NT2/D1 (cell line): ENCODE data around the gene EIF2S1.

Source experiments
- DNase-seq: peaks from one replicate; pipeline ENCODE4 v3.0.0-alpha.2; 2011; ENCODE audit warnings: low read depth, low spot score
- H3K27me3 ChIP-seq: 2 replicates; pipeline ENCODE4 v1.6.0; 2011; ENCODE audit warnings: mild to moderate bottlenecking; ENCODE audit not compliant: insufficient read length, insufficient read depth
- H3K36me3 ChIP-seq: 2 replicates; pipeline ENCODE4 v1.6.1; 2011; ENCODE audit warnings: mild to moderate bottlenecking, low read length, mixed read lengths; ENCODE audit not compliant: insufficient read depth, insufficient read length
- H3K4me1 ChIP-seq: 2 replicates; pipeline ENCODE4 v1.5.1; 2011; ENCODE audit not compliant: insufficient read depth, insufficient read length
- H3K4me3 ChIP-seq: 2 replicates; pipeline ENCODE4 v1.5.1; 2011; ENCODE audit warnings: low read depth; ENCODE audit not compliant: insufficient read length
- H3K9ac ChIP-seq: 2 replicates; pipeline ENCODE4 v1.6.0; 2011; ENCODE audit warnings: low read depth; ENCODE audit not compliant: insufficient read length
- H3K9me3 ChIP-seq: 2 replicates; pipeline ENCODE4 v1.5.1; 2011; ENCODE audit warnings: mild to moderate bottlenecking, low read length; ENCODE audit not compliant: insufficient read depth
- SUZ12 ChIP-seq: IDR thresholded peaks from 2 replicates; pipeline ENCODE4 v1.6.1; 2011; ENCODE audit not compliant: insufficient read length, insufficient read depth; ENCODE audit errors: extremely low read depth
- YY1 ChIP-seq: IDR thresholded peaks from 2 replicates; pipeline ENCODE4 v1.6.1; 2011; ENCODE audit not compliant: insufficient read length, insufficient read depth
- ZNF274 ChIP-seq: IDR thresholded peaks from 2 replicates; pipeline ENCODE4 v1.6.1; 2011; ENCODE audit warnings: mild to moderate bottlenecking, low read depth, low read length

EIF2S1 gene

GRCh38 chr14:67372833-67373232, 12.7 kb downstream of the EIF2S1 start:
- Histone ChIP-seq H3K27me3 (no peaks in the 10 kb centered on the region), H3K9ac (no peak overlapping the region), H3K4me1 (no peaks in the 10 kb centered on the region), H3K36me3 (peaks cover 75% of the 10 kb centered on the region), H3K4me3 (no peak overlapping the region), H3K9me3 (no peaks in the 10 kb centered on the region)
- DNase-seq = no peak
- TF ChIP-seq YY1 = no peak
- no peak for TF ChIP-seq ZNF274
- TF ChIP-seq SUZ12 = no peak

DNA sequence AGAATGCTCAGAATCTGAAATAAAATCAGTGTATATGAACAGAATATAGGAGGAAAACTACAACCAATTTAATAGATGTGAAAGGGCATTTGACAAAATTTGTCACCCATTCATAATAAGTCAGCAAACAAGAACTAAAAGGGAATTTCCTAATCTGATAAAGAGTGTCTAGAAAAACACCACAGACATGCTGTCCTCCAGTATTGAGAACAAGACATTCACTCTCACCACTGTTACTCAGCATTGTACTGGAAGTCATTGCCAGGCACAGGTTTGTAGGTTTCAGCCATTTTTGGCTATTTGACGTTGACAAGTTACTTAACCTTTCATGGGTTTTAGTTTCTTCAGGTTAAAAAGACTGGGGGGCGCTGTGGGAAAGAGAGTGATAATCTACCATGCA, 13.2 kb downstream of the EIF2S1 start:
- Histone ChIP-seq H3K4me3 (no peak overlapping the region), H3K4me1 (no peaks in the 10 kb centered on the region), H3K27me3 (no peaks in the 10 kb centered on the region), H3K9ac (no peak overlapping the region), H3K9me3 (no peaks in the 10 kb centered on the region), H3K36me3 (peaks cover 75% of the 10 kb centered on the region)
- TF ChIP-seq YY1 (no peak), ZNF274 (no peak), SUZ12 (no peak)
- DNase-seq = no peak

GRCh38 chr14:67377916-67378315, 17.8 kb downstream of the EIF2S1 start:
- DNase-seq = no peak
- Histone ChIP-seq H3K27me3 (no peaks in the 10 kb centered on the region), H3K4me1 (no peaks in the 10 kb centered on the region), H3K9ac (no peak overlapping the region), H3K36me3 (peaks cover 78% of the 10 kb centered on the region), H3K4me3 (no peak overlapping the region), H3K9me3 (no peaks in the 10 kb centered on the region)
- TF ChIP-seq ZNF274 (no peak), SUZ12 (no peak), YY1 (no peak)

- TF ChIP-seq SUZ12 (no peak), YY1 (no peak), ZNF274 (no peak)
- no peaks in the 10 kb centered on the region for H3K27me3 ChIP-seq
- no peak overlapping the region for H3K9ac ChIP-seq
- no peaks in the 10 kb centered on the region for H3K4me1 ChIP-seq
- H3K4me3 ChIP-seq = no peak overlapping the region
- DNase-seq = no peak
- H3K9me3 ChIP-seq = no peaks in the 10 kb centered on the region
- H3K36me3 ChIP-seq = peaks cover 55% of the 10 kb centered on the region
Measured at GRCh38 chr14:67385120-67385519, 25.0 kb downstream of the EIF2S1 start.

- no peaks in the 10 kb centered on the region for H3K4me1 ChIP-seq
- TF ChIP-seq ZNF274 = no peak
- TF ChIP-seq SUZ12 = no peak
- H3K4me3 ChIP-seq = no peak overlapping the region
- no peak for DNase-seq
- H3K9me3 ChIP-seq = no peaks in the 10 kb centered on the region
- no peak overlapping the region for H3K9ac ChIP-seq
- no peaks in the 10 kb centered on the region for H3K27me3 ChIP-seq
- H3K36me3 ChIP-seq = peaks cover 50% of the 10 kb centered on the region
Measured at GRCh38 chr14:67385618-67386017, 25.5 kb downstream of the EIF2S1 start.

DNA sequence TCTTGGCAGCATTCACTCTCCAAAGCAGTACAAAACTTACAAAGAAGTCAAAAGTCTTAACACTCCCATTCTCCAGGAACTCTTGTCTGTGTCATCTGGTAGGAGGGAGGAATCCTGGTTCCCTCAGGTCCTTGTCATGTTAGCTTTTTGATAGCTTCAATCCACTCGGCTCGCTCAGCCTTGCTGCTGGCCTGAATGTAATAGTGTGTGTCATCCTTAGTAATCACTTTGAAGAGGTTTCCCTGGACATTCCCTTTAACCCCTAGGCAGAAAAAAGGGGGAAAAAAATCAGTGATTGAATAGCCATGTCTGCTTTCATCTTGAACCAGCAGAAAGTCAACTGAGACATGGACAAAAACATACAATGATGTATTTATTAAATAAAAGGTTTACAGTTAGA, 27.1 kb downstream of the EIF2S1 start:
- peaks cover 3% of the 10 kb centered on the region for H3K4me1 ChIP-seq
- no peak for DNase-seq
- H3K27me3 ChIP-seq = no peaks in the 10 kb centered on the region
- TF ChIP-seq ZNF274 (no peak), YY1 (no peak), SUZ12 (no peak)
- no peaks in the 10 kb centered on the region for H3K9me3 ChIP-seq
- H3K4me3 ChIP-seq = no peak overlapping the region
- peaks cover 36% of the 10 kb centered on the region for H3K36me3 ChIP-seq
- no peak overlapping the region for H3K9ac ChIP-seq

- Histone ChIP-seq H3K9ac (no peak overlapping the region), H3K36me3 (peaks cover 21% of the 10 kb centered on the region)
- no peak for DNase-seq
Measured at GRCh38 chr14:67389275-67389674, 29.1 kb downstream of the EIF2S1 start.

More at GRCh38 chr14:67389275-67389674, 29.1 kb downstream of the EIF2S1 start:
- Histone ChIP-seq H3K4me3 (no peak overlapping the region), H3K27me3 (no peaks in the 10 kb centered on the region), H3K9me3 (no peaks in the 10 kb centered on the region), H3K4me1 (peaks cover 3% of the 10 kb centered on the region)
- TF ChIP-seq SUZ12 (no peak), ZNF274 (no peak), YY1 (no peak)
